HepG2 (cell line): Measurements from ENCODE around the gene XRCC2. TPM values are rescaled to one million over a fixed set of nuclear protein-coding genes. Genes with fewer than 3 reads are reported as not detected.

Source experiments
- AFF4 ChIP-seq: sonication (generic); formaldehyde crosslinking; IDR thresholded peaks from 2 replicates; pipeline ENCODE4 v1.4.0; 2020; ENCODE audit warnings: missing genetic modification reagents
- BCL3 ChIP-seq: sonication (generic); formaldehyde crosslinking; IDR thresholded peaks from 2 replicates; pipeline ENCODE4 v1.5.1; 2020; ENCODE audit warnings: mild to moderate bottlenecking, missing genetic modification reagents, moderate library complexity
- CHD2 ChIP-seq: IDR thresholded peaks from 2 replicates; pipeline ENCODE4 v1.6.1; 2011; ENCODE audit warnings: low read depth, low read length, improper control_type of control experiment
- EED ChIP-seq: sonication (generic); formaldehyde crosslinking; IDR thresholded peaks from 2 replicates; pipeline ENCODE4 v1.5.0; 2020; ENCODE audit warnings: mild to moderate bottlenecking, missing genetic modification reagents
- HOXA5 ChIP-seq: sonication (generic); formaldehyde crosslinking; IDR thresholded peaks from 2 replicates; pipeline ENCODE4 v1.4.0; 2020; ENCODE audit warnings: missing genetic modification reagents
- NFATC3 ChIP-seq: sonication (generic); formaldehyde crosslinking; IDR thresholded peaks from 2 replicates; pipeline ENCODE4 v1.5.1; 2020; ENCODE audit warnings: mild to moderate bottlenecking, missing genetic modification reagents
- TBL1XR1 ChIP-seq: fragments of 150-350 bp; IDR thresholded peaks from 2 replicates; pipeline ENCODE4 v1.6.1; 2014; ENCODE audit warnings: borderline replicate concordance, low read length; ENCODE audit not compliant: partially characterized antibody
- THRA ChIP-seq: sonication (generic); formaldehyde crosslinking; IDR thresholded peaks from 2 replicates; pipeline ENCODE4 v1.4.0; 2020; ENCODE audit warnings: missing genetic modification reagents, borderline replicate concordance
- XRCC5 ChIP-seq: fragments of 200-400 bp; formaldehyde crosslinking; optimal IDR thresholded peaks from 2 replicates; pipeline ENCODE3; 2017; ENCODE audit warnings: mild to moderate bottlenecking, low read length
- ZBED4 ChIP-seq: sonication (generic); formaldehyde crosslinking; IDR thresholded peaks from 2 replicates; pipeline ENCODE4 v1.4.0; 2020; ENCODE audit warnings: missing genetic modification reagents, borderline replicate concordance
- ZBTB21 ChIP-seq: sonication (generic); formaldehyde crosslinking; IDR thresholded peaks from 2 replicates; pipeline ENCODE4 v1.4.0; 2020; ENCODE audit warnings: missing genetic modification reagents
- ZEB1 ChIP-seq: IDR thresholded peaks from 2 replicates; pipeline ENCODE4 v1.6.1; 2012; ENCODE audit warnings: mild to moderate bottlenecking, low read depth, inconsistent platforms; ENCODE audit not compliant: insufficient replicate concordance
- ZFP36L2 ChIP-seq: sonication (generic); formaldehyde crosslinking; IDR thresholded peaks from 2 replicates; pipeline ENCODE4 v1.4.0; 2020; ENCODE audit warnings: missing genetic modification reagents
- ZFP90 ChIP-seq: sonication (generic); formaldehyde crosslinking; IDR thresholded peaks from 2 replicates; pipeline ENCODE4 v1.8.0; 2022; ENCODE audit warnings: missing genetic modification reagents, mild to moderate bottlenecking, inconsistent platforms, borderline replicate concordance
- ZNF101 ChIP-seq: sonication (generic); formaldehyde crosslinking; IDR thresholded peaks from 2 replicates; pipeline ENCODE4 v1.4.0; 2020; ENCODE audit warnings: mild to moderate bottlenecking, low read depth, missing genetic modification reagents, borderline replicate concordance
- ZNF350 ChIP-seq: sonication (generic); formaldehyde crosslinking; IDR thresholded peaks from 2 replicates; pipeline ENCODE4 v1.4.0; 2020; ENCODE audit warnings: mild to moderate bottlenecking, low read depth, missing genetic modification reagents, borderline replicate concordance
- ZNF432 ChIP-seq: sonication (generic); formaldehyde crosslinking; IDR thresholded peaks from 2 replicates; pipeline ENCODE4 v1.5.0; 2020; ENCODE audit warnings: missing genetic modification reagents, mild to moderate bottlenecking, borderline replicate concordance
- ZNF530 ChIP-seq: sonication (generic); formaldehyde crosslinking; IDR thresholded peaks from 2 replicates; pipeline ENCODE4 v1.5.0; 2020; ENCODE audit warnings: low read depth, mild to moderate bottlenecking, missing genetic modification reagents
- polyA plus RNA-seq, 8 experiments: library from polyadenylated mRNA; depleted of rRNA in 3 of 8; stranded (reverse) in 7 of 8; unstranded in 1 of 8; fragments of >200 nt; fragmentation: Illumina TruSeq in 4 of 8; extraction: Trizol in 4 of 8; gene quantifications; 2 replicates each; pipeline versions ENCODE4 v1.2.1 to v1.2.3, GENCODE V29; 2011 to 2016; ENCODE audit warnings: low read depth in 4 of 8, missing spikeins in 1 of 8, mixed read lengths in 1 of 8; ENCODE audit not compliant: insufficient read depth in 1 of 8
- total RNA-seq, 5 experiments: library from RNA; depleted of rRNA; stranded (reverse); fragments of >200 nt; fragmentation: Illumina TruSeq; extraction: Trizol; gene quantifications; 2 replicates each; pipeline ENCODE4 v1.2.3, GENCODE V29; 2016; ENCODE audit warnings: low read depth in 1 of 5

XRCC2 gene
- total and polyA plus RNA-seq, 2 of the 13 experiments (the other 11 are each of a cell fraction or from before 2014, with no cell fraction given) = 3.8 to 14.5 TPM

- TF ChIP-seq ZBED4 = no peak
- no peak for TF ChIP-seq EED (CRISPR knock-in tag)
- TF ChIP-seq ZNF101 = 0 out of 2 replicates have a peak, but pooled peaks have one; percentile 41
- TF ChIP-seq BCL3 (CRISPR knock-in tag) = peak; percentile 68
- peak; percentile 62; the same call in 1 of the 2 replicates for TF ChIP-seq ZBTB21 (CRISPR knock-in tag)
- TF ChIP-seq ZNF350 = peak; percentile 54; the same call in 1 of the 2 replicates
- TF ChIP-seq ZFP90 (CRISPR knock-in tag) = peak; percentile 94
- peak; percentile 64; the same call in 1 of the 2 replicates for TF ChIP-seq CHD2
- no peak for TF ChIP-seq ZNF530 (CRISPR knock-in tag)
- TF ChIP-seq THRA (CRISPR knock-in tag) = 0 out of 2 replicates have a peak, but pooled peaks have one; percentile 42
- no peak for TF ChIP-seq NFATC3 (CRISPR knock-in tag)
- no peak for TF ChIP-seq HOXA5 (CRISPR knock-in tag)
- no peak for TF ChIP-seq XRCC5
- no peak for TF ChIP-seq AFF4 (CRISPR knock-in tag)
- no peak for TF ChIP-seq ZNF432 (CRISPR knock-in tag)
- TF ChIP-seq ZEB1 = no peak
- no peak for TF ChIP-seq TBL1XR1
- 0 out of 2 replicates have a peak, but pooled peaks have one; percentile 69 for TF ChIP-seq ZFP36L2
Observed at GRCh38 chr7:152675759-152676636, at the start of gene XRCC2 (continued).
